Measurements from ENCODE around the gene MRGPRD.

MRGPRD gene

DNA sequence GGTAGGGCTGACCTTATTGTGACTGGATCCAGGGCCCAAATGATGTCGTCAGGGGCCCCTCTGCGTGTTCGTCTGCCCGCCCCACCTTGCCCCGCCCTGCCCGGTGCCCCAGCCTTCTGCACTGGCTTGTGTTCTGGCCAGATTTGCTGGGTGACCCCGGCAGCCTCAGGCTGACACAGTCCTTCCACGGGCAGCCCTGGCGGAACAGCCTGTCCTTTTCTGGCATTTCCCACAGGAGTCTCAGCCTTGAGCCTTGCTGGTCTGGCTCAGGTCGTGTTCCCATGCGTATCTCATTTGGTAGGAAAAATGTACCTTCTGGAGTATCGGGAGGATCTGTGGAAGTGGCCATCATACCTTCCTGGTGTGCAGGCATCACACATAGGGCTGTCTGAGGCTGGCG is 46.1 kb downstream of the MRGPRD start:
- DNase-seq (ENCODE audit: extremely low spot score, insufficient read length, low read depth) (no peak), FAIRE-seq (no peak)

DNA sequence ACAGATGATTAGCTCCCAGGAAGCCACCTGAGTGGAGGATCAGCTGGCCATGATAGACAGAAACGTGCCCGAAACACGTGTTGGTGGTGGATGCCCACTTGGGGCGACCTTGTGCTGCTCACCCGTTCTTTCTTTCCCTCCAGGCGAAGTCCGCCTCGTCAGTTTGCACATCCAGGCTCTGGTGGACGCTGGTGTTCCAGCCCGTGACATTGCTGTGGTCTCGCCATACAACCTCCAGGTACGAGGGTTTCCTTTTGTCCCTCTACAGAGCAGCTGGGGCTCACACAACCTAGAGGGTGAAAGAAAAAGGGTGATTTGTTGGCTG is 46.5 kb downstream of the MRGPRD start:
- no peak for DNase-seq (ENCODE audit: extremely low spot score, insufficient read length, low read depth)

DNA sequence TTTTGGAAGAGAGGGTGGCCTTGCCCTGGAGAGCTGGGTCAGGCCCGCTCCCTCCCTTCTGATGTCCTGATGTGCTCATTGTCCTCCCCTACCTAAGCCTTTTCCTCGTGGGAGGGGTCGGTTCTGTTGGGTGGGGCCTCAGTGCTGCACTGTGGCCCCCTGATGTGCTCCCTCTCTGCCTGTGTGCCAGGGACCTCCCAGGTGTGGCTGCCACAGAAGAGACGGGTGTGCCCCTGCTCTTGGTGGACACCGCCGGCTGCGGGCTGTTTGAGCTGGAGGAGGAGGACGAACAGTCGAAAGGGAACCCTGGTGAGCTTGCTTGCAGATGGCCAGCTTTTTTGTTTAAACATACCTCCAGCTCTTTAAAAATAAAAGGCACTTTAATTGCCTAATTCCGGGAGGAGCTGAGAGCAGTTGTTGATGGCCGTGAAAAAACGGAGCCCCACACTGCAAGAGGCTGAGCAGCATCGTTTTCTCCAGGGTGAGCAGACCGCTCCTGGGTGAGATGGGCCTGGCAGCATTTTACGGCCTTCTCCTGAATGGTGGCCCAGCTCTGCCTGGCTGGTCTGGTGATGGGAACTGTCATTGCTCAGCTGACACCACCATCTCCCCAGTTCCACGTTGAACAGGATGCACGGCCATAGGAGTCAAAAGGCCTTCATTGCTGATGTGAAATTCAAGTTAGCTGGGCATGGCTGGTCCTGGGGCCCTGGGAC is 47.0 kb downstream of the MRGPRD start:
- FAIRE-seq, result no peak

More for the DNA sequence above, 46.5 kb downstream of the MRGPRD start:
- FAIRE-seq, result no peak

DNA sequence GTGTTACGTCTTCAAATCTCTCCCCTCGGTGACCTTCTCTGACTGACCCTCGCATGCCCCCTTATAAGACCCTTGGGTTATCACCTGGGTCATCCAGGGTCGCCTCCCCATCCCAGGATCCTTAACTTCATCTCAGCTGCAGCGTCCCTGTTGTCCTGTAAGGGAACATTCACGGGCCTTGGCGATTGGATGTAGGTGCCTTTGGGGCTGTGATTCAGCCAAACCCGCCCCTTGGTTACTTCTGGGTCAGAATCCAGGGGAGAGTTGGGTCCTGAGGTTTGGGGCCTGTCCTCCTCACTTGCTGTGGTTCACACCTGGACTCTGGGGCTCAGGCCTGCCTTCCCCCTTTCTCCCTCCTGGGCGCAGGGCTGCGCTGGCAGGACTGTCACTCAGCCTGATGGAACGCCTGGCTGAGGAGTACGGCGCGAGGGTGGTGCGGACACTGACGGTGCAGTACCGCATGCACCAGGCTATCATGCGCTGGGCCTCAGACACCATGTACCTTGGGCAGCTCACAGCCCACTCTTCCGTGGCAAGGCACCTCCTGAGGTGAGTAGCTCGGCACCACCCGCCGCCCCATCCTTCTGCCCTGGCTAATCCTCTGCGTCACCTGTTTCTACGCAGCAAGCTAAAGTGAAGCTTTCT is 47.7 kb downstream of the MRGPRD start:
- no peak for FAIRE-seq
- DNase-seq (ENCODE audit: extremely low spot score, insufficient read length, low read depth), result no peak

More for the DNA sequence above, 47.0 kb downstream of the MRGPRD start:
- DNase-seq (ENCODE audit: extremely low spot score, insufficient read length, low read depth), result no peak

DNA sequence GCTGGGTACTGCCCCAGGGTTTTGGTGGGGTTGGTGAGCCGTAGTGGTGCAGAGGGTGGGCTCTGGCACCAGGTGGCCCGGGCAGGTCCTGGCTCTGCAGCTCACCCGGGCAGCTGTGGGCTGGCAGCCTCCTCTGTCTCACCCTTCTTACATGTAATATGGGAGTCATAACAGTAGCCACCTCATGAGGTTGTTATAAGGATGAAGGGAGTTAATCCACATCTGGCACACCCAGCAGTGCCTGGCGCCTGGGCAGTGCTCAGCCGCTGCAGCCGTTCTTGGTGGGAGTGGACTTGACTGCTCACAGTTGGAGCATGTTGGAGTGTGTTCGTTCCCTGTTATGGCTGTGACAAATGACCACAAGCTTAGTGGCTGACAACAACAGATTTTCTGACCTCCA is 48.4 kb downstream of the MRGPRD start:
- DNase-seq (ENCODE audit: extremely low spot score, insufficient read length, low read depth) (no peak), FAIRE-seq (no peak)

DNA sequence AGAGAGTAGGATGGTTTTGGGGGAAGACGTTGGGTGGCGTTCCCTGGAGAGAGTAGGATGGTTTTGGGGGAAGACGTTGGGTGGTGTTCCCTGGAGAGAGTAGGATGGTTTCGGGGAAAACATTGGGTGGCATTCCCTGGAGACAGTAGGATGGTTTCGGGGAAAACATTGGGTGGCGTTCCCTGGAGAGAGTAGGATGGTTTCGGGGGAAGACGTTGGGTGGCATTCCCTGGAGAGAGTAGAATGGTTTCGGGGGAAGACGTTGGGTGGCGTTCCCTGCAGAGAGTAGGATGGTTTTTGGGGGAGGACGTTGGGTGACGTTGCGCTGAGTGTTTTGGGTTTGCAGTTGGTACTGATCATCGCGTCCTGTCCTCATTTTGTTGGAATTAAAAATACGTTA is 48.9 kb downstream of the MRGPRD start:
- FAIRE-seq, result no peak
- DNase-seq (ENCODE audit: extremely low spot score, insufficient read length, low read depth), result no peak

DNA sequence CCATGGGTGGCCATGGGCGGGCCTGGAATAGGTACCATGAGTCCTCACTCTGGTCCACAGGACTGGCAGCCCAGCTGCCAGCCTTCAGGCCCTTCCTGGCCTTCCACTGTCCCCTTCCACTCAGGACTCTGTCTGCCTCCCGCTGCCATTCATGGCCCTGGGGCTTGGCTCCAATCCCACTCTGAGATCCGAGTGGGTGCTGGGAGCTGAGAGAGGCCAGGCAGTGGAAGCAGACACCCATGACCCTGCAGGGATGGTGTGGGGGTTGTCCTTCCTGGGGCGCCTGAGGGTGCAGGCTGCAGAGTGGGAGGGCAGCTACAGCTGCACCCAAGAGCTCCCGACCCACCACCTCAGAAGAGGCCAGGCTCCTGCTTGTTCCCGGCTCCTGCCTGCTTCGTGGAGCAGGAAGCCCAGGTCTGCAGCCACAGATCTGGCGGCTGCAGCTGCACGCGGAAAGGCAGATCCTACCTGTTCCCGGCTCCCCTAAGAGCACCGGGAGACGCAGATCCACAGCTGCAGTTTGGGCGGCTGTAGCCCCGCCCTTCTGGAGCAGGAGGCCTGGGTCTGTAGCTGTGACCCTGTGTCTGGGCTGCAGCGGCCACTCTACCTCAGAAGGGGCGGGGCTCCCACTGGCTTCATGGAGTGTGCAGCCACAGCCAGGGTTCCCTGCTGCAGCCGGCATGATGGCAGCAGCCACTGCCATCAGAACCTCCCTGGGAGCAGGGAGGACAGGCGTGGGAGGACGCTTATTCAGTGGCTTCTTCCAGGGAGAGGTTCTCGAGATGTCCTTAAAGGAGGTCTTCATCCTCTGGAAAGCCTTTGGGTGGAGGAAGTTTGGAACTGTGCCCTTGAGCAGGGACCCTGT is 49.6 kb downstream of the MRGPRD start:
- no peak for DNase-seq (ENCODE audit: extremely low spot score, insufficient read length, low read depth)
- no peak for FAIRE-seq

All from GM18507 (cell line).